Parathyroid adenoma (tissue), 2 donors: ENCODE measurements around the gene PPP2R5E.

Experiments
- H2AFZ ChIP-seq: fragments of 300-600 bp; sonication (generic); one replicate; pipeline ENCODE4 v1.7.0; 2017; ENCODE audit warnings: antibody characterized with exemption, mild to moderate bottlenecking
- H3K27ac ChIP-seq: fragments of 300-600 bp; sonication (generic); one replicate; pipeline ENCODE4 v1.7.0; 2017
- H3K27me3 ChIP-seq: fragments of 300-600 bp; sonication (generic); one replicate; pipeline ENCODE4 v1.7.0; 2017; ENCODE audit warnings: low read length; ENCODE audit not compliant: control insufficient read depth, insufficient read depth
- H3K36me3 ChIP-seq: fragments of 300-600 bp; sonication (generic); one replicate; pipeline ENCODE4 v1.7.0; 2017; ENCODE audit warnings: low read length; ENCODE audit not compliant: control insufficient read depth, insufficient read depth
- H3K4me1 ChIP-seq: fragments of 300-600 bp; sonication (generic); one replicate; pipeline ENCODE4 v1.7.0; 2017; ENCODE audit warnings: control low read depth
- H3K4me2 ChIP-seq: fragments of 300-600 bp; sonication (generic); one replicate; pipeline ENCODE4 v1.7.0; 2017; ENCODE audit warnings: low read length
- H3K4me3 ChIP-seq: fragments of 300-600 bp; sonication (generic); one replicate; pipeline ENCODE4 v1.7.0; 2017; ENCODE audit warnings: low read depth, low read length
- H3K79me2 ChIP-seq: fragments of 300-600 bp; sonication (generic); one replicate; pipeline ENCODE4 v1.7.0; 2017; ENCODE audit warnings: control low read depth
- H3K9ac ChIP-seq: fragments of 300-600 bp; sonication (generic); one replicate; pipeline ENCODE4 v1.7.0; 2017; ENCODE audit warnings: mild to moderate bottlenecking
- H3K9me3 ChIP-seq: fragments of 300-600 bp; sonication (generic); one replicate; pipeline ENCODE4 v1.7.0; 2017; ENCODE audit warnings: low read length; ENCODE audit not compliant: control insufficient read depth
- TF ChIP-seq, protein P1 (sequence below): fragments of 300-600 bp; sonication (generic); IDR thresholded peaks from one replicate; pipeline ENCODE4 v1.7.0; 2017; ENCODE audit warnings: antibody characterized with exemption, mild to moderate bottlenecking
- donor health status: primary hyperparathyroidism.

Gene PPP2R5E

DNA sequence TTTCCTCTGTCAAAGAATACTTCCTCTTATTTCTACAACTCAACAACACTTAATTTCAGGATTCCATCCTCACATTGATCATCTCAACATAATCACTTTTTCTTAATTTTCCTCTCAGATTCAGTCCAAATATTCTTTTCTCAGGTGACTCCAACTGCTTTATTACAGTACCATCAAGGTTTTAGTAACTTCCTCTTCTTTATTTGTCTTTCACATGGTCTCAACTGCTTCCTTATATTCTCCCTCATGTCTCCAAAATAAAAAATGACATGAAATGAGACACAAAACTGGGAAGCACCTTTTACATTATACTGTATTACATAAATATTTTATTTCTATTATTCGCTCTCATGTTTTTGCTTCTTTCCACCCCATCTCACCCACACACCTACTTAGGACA lies 55.5 kb downstream of the PPP2R5E start:
- Histone ChIP-seq H3K4me1 (peaks cover 1% of the 10 kb centered on the region), H3K36me3 (no peaks in the 10 kb centered on the region), H3K79me2 (peaks cover 24% of the 10 kb centered on the region), H3K9me3 (no peaks in the 10 kb centered on the region), H3K4me3 (no peak overlapping the region), H3K27me3 (no peaks in the 10 kb centered on the region), H2AFZ (no peak overlapping the region), H3K4me2 (no peak overlapping the region), H3K9ac (no peak overlapping the region), H3K27ac (no peak overlapping the region)
- TF ChIP-seq, protein P1, sequence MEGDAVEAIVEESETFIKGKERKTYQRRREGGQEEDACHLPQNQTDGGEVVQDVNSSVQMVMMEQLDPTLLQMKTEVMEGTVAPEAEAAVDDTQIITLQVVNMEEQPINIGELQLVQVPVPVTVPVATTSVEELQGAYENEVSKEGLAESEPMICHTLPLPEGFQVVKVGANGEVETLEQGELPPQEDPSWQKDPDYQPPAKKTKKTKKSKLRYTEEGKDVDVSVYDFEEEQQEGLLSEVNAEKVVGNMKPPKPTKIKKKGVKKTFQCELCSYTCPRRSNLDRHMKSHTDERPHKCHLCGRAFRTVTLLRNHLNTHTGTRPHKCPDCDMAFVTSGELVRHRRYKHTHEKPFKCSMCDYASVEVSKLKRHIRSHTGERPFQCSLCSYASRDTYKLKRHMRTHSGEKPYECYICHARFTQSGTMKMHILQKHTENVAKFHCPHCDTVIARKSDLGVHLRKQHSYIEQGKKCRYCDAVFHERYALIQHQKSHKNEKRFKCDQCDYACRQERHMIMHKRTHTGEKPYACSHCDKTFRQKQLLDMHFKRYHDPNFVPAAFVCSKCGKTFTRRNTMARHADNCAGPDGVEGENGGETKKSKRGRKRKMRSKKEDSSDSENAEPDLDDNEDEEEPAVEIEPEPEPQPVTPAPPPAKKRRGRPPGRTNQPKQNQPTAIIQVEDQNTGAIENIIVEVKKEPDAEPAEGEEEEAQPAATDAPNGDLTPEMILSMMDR = no peak

DNA sequence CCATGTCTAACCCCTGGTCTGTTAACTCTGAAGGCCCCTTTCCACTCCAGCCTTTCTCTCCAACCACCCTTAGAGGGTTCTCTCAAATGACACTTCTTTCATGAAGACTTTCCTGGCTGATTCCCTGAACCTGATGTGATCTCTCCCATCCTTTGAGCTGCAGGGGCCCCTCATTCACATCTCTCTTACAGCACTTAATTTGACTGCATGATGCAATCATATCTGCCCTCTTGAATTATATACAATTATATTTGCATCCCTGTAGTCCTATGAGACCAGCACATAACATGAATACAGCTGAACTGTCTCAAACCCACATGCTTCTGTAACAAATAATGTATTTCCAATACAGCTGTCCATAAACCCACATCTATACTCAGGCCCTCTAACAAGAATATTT lies 56.4 kb downstream of the PPP2R5E start:
- Histone ChIP-seq H3K27ac (no peak overlapping the region), H3K36me3 (no peaks in the 10 kb centered on the region), H3K27me3 (no peaks in the 10 kb centered on the region), H3K79me2 (peaks cover 29% of the 10 kb centered on the region), H3K4me3 (no peak overlapping the region), H3K9ac (no peak overlapping the region), H3K4me1 (no peaks in the 10 kb centered on the region), H3K4me2 (no peak overlapping the region), H3K9me3 (no peaks in the 10 kb centered on the region), H2AFZ (no peak overlapping the region)
- TF ChIP-seq, protein P1 = no peak

DNA sequence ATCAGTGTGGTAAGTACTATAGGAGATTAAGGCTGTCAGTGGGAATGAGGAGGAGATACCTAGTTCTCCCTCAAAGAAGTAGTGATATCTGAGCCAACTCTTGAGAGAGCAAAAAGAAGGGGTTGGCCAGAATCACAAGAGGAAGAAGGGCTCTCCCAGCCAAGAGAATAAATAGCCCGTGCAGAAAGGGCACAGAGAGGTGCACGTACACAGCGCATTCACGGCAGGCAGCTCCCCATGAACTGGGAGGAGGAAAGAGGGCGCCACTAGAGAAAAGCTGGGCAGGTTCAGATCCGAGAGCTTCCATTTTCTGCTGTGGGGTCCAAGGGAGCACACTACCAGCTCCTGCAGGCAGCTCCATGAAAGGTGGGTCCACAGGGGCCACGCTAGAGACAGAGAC lies 59.9 kb downstream of the PPP2R5E start:
- Histone ChIP-seq H3K4me2 (no peak overlapping the region), H3K36me3 (no peaks in the 10 kb centered on the region), H3K9ac (no peak overlapping the region), H2AFZ (no peak overlapping the region), H3K27ac (no peak overlapping the region), H3K4me1 (no peaks in the 10 kb centered on the region), H3K27me3 (no peaks in the 10 kb centered on the region), H3K4me3 (no peak overlapping the region), H3K9me3 (no peaks in the 10 kb centered on the region), H3K79me2 (peaks cover 25% of the 10 kb centered on the region)
- TF ChIP-seq, protein P1 = no peak

DNA sequence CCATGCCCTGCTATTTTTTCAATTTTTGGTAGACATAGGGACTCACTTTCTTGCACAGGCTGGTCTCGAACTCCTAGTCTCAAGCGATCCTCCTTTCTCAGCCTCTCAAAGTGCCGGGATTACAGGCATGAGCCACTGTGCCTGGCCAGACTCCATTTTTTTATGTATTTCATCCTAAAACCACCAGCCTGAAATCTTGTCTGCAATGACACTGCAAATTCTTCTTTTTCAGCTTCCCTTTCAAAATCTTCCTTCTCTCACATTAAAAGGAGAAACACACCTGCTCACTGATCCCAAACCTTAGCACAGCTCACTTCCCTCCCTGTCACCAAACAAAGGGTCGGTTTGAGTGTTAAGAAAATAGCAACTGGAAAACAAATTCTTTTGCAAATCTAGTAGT lies 62.6 kb downstream of the PPP2R5E start:
- H3K4me3 ChIP-seq = no peak overlapping the region
- H3K36me3 ChIP-seq = no peaks in the 10 kb centered on the region
- H3K79me2 ChIP-seq = peaks cover 20% of the 10 kb centered on the region
- no peak overlapping the region for H3K9ac ChIP-seq
- no peaks in the 10 kb centered on the region for H3K4me1 ChIP-seq
- no peaks in the 10 kb centered on the region for H3K27me3 ChIP-seq
- H3K9me3 ChIP-seq = no peaks in the 10 kb centered on the region
- TF ChIP-seq, protein P1 = no peak
- H3K4me2 ChIP-seq = no peak overlapping the region
- no peak overlapping the region for H2AFZ ChIP-seq
- no peak overlapping the region for H3K27ac ChIP-seq

DNA sequence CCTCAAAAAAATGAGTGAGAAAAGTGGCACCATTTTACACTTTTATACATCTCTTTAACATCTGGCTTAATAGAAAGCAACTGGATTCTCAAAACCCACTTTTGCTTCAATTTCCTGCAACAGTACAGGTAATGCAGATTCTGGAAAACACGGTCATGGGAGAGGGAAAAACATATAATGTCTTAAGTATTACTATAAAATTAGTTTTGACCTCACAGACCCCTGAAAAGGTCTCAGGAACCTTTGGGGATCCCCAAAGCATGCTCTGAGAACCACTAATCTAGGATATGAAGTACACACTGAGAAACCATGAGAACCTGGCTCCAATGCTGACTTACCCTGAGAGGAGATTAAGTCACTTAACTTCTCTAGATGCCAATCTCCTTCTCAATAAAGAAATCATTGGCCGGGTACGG lies 64.7 kb downstream of the PPP2R5E start:
- Histone ChIP-seq H3K4me3 (no peak overlapping the region), H3K79me2 (peaks cover 18% of the 10 kb centered on the region), H3K9me3 (no peaks in the 10 kb centered on the region), H3K36me3 (no peaks in the 10 kb centered on the region), H2AFZ (no peak overlapping the region), H3K27ac (no peak overlapping the region), H3K4me1 (no peaks in the 10 kb centered on the region), H3K4me2 (no peak overlapping the region), H3K27me3 (no peaks in the 10 kb centered on the region), H3K9ac (no peak overlapping the region)
- TF ChIP-seq, protein P1 = no peak
